ENCODE measurements around the gene XPNPEP1.

DNA sequence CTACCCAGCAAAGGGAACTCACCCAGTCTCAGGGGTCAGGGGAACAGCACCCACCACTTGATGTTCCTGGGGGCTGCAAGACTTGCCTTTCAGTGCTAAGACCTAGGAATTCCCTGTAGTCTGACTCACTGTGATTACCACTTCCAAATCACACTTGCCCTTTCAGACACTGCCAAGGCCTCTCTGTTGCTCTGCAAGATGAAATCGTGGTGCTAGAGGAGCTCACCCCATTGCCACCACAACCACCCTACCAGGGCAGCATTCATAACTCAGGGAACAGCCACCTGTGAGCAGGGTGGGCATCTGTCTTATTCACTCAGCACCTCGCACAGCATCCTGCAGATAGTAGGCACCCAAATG lies 36.5 kb downstream of the XPNPEP1 start:
- TF ChIP-seq, protein P1, sequence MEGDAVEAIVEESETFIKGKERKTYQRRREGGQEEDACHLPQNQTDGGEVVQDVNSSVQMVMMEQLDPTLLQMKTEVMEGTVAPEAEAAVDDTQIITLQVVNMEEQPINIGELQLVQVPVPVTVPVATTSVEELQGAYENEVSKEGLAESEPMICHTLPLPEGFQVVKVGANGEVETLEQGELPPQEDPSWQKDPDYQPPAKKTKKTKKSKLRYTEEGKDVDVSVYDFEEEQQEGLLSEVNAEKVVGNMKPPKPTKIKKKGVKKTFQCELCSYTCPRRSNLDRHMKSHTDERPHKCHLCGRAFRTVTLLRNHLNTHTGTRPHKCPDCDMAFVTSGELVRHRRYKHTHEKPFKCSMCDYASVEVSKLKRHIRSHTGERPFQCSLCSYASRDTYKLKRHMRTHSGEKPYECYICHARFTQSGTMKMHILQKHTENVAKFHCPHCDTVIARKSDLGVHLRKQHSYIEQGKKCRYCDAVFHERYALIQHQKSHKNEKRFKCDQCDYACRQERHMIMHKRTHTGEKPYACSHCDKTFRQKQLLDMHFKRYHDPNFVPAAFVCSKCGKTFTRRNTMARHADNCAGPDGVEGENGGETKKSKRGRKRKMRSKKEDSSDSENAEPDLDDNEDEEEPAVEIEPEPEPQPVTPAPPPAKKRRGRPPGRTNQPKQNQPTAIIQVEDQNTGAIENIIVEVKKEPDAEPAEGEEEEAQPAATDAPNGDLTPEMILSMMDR (IDR thresholded peaks at IDR 0.05; ENCODE audit: low read length): no peak
- no peak for TF ChIP-seq EZH2 (IDR thresholded peaks at IDR 0.05; ENCODE audit: borderline replicate concordance, low read length)

Data from OCI-LY1 (cell line).